ENCODE measurements around the gene SCNN1B. TPM values are rescaled to one million over a fixed set of nuclear protein-coding genes. Genes with fewer than 3 reads are reported as not detected.

Gene SCNN1B
- total RNA-seq, 1 experiment from 2014 or later: 2.5 TPM

DNA sequence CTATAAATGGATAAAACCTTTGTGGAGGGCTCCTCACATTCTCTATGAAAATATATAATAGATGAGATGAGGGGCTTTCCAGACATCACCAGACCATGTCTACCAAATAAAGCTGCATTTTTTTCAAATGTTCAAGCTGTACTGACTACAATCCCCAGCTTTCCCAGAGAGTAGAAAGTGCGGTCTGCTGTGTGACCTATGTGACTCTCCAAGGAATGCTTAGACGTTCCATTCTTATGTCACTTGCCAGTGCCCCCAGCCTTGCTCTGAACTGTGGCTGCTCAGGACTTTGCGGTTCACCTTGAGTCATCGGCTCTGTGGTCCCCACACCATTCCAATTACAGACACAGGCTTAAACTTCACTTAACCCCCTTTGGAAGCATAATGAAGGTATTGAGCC lies 47.8 kb upstream of the SCNN1B start:
- BruUV-seq (replicated peaks): no TSS peak
- no peaks in the 10 kb centered on the region for H3K27me3 ChIP-seq (replicated peaks; ENCODE audit: insufficient read depth, low read depth, low read length, poor library complexity)
- intact Hi-C loops (cut with micrococcal nuclease; ENCODE audit: unreplicated experiment): no loop called here
- H3K27ac ChIP-seq (ENCODE audit: low read depth, low read length, poor library complexity, severe bottlenecking): no peak overlapping the region
- TF ChIP-seq, protein P1, sequence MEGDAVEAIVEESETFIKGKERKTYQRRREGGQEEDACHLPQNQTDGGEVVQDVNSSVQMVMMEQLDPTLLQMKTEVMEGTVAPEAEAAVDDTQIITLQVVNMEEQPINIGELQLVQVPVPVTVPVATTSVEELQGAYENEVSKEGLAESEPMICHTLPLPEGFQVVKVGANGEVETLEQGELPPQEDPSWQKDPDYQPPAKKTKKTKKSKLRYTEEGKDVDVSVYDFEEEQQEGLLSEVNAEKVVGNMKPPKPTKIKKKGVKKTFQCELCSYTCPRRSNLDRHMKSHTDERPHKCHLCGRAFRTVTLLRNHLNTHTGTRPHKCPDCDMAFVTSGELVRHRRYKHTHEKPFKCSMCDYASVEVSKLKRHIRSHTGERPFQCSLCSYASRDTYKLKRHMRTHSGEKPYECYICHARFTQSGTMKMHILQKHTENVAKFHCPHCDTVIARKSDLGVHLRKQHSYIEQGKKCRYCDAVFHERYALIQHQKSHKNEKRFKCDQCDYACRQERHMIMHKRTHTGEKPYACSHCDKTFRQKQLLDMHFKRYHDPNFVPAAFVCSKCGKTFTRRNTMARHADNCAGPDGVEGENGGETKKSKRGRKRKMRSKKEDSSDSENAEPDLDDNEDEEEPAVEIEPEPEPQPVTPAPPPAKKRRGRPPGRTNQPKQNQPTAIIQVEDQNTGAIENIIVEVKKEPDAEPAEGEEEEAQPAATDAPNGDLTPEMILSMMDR (conservative IDR thresholded peaks at IDR 0.05; ENCODE audit: low read depth, low read length): no peak
- TF ChIP-seq EZH2 (IDR thresholded peaks at IDR 0.05; ENCODE audit: borderline replicate concordance, low read depth, low read length, poor library complexity, severe bottlenecking): no peak
- POLR2A ChIA-PET (ENCODE audit: low non-redundant PET): no interaction called here
- DNase-seq (ENCODE audit: low spot score): no peak
- no peaks in the 10 kb centered on the region for H3K36me3 ChIP-seq (ENCODE audit: insufficient read depth, low read length, poor library complexity, severe bottlenecking)
- no peak overlapping the region for H3K4me3 ChIP-seq (ENCODE audit: low read depth, low read length, poor library complexity, severe bottlenecking)
- no peaks in the 10 kb centered on the region for H3K9me3 ChIP-seq (ENCODE audit: low read depth, low read length, poor library complexity, severe bottlenecking)
- CTCF ChIA-PET: interaction anchor here (0.5 kb wide), 1 partner anchor 178 kb away, joined by 4 read pairs; no protein-coding TSS in a partner anchor
- H3K4me1 ChIP-seq (ENCODE audit: insufficient read depth, low read length, poor library complexity, severe bottlenecking): no peaks in the 10 kb centered on the region

DNA sequence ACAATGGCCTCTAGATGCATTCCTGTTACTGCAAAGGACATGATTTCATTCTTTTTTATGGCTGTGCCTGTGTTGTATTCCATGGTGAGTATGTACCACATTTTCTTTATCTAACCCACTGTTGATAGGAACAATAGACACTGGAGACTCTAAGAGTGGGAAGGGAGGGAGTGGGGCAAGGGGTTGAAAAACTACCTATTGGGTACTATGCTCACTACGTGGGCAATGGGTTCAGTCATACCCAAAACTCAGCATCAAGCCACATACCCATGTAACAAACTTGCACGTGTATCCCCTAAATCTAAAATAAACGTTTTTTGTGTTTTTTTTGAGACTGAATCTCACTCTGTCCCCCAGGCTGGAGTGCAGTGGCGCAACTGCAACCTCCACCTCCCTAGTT lies 47.1 kb upstream of the SCNN1B start:
- ChIA-PET CTCF (no interaction called here), POLR2A (ENCODE audit: low non-redundant PET) (no interaction called here)
- H3K27ac ChIP-seq (ENCODE audit: low read depth, low read length, poor library complexity, severe bottlenecking): no peak overlapping the region
- no TSS peak for BruUV-seq (replicated peaks)
- no peaks in the 10 kb centered on the region for H3K9me3 ChIP-seq (ENCODE audit: low read depth, low read length, poor library complexity, severe bottlenecking)
- H3K27me3 ChIP-seq (replicated peaks; ENCODE audit: insufficient read depth, low read depth, low read length, poor library complexity): no peaks in the 10 kb centered on the region
- H3K36me3 ChIP-seq (ENCODE audit: insufficient read depth, low read length, poor library complexity, severe bottlenecking): no peaks in the 10 kb centered on the region
- TF ChIP-seq EZH2 (IDR thresholded peaks at IDR 0.05; ENCODE audit: borderline replicate concordance, low read depth, low read length, poor library complexity, severe bottlenecking): no peak
- TF ChIP-seq, protein P1 (conservative IDR thresholded peaks at IDR 0.05; ENCODE audit: low read depth, low read length): no peak
- DNase-seq (ENCODE audit: low spot score): no peak
- intact Hi-C loops (cut with micrococcal nuclease; ENCODE audit: unreplicated experiment): no loop called here
- H3K4me3 ChIP-seq (ENCODE audit: low read depth, low read length, poor library complexity, severe bottlenecking): no peak overlapping the region
- H3K4me1 ChIP-seq (ENCODE audit: insufficient read depth, low read length, poor library complexity, severe bottlenecking): no peaks in the 10 kb centered on the region

DNA sequence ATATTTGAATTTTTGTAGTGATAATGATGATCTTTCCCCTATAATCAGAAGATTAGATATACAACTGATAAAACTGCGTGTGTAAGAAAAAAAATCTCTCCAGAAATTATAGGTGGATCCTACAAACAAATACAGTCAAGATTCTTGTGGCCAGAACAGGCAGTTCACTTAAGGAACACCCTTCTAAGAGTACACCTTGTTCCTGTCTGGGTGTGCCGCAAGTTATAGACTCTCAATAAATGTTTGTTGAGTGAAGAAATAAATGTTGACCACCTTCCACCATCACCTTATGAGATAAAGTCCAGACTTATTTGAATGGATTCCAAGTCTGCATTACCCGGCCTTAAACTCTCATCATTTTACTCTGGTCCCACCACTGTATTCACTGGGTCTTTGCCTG lies 45.7 kb upstream of the SCNN1B start:
- H3K9me3 ChIP-seq (ENCODE audit: low read depth, low read length, poor library complexity, severe bottlenecking): no peaks in the 10 kb centered on the region
- no peaks in the 10 kb centered on the region for H3K4me1 ChIP-seq (ENCODE audit: insufficient read depth, low read length, poor library complexity, severe bottlenecking)
- H3K4me3 ChIP-seq (ENCODE audit: low read depth, low read length, poor library complexity, severe bottlenecking): no peak overlapping the region
- no peak overlapping the region for H3K27ac ChIP-seq (ENCODE audit: low read depth, low read length, poor library complexity, severe bottlenecking)
- no TSS peak for BruUV-seq (replicated peaks)
- no peaks in the 10 kb centered on the region for H3K27me3 ChIP-seq (replicated peaks; ENCODE audit: insufficient read depth, low read depth, low read length, poor library complexity)
- intact Hi-C loops (cut with micrococcal nuclease; ENCODE audit: unreplicated experiment): no loop called here
- no peaks in the 10 kb centered on the region for H3K36me3 ChIP-seq (ENCODE audit: insufficient read depth, low read length, poor library complexity, severe bottlenecking)
- no peak for DNase-seq (ENCODE audit: low spot score)
- ChIA-PET POLR2A (ENCODE audit: low non-redundant PET) (no interaction called here), CTCF (no interaction called here)
- no peak for TF ChIP-seq EZH2 (IDR thresholded peaks at IDR 0.05; ENCODE audit: borderline replicate concordance, low read depth, low read length, poor library complexity, severe bottlenecking)
- TF ChIP-seq, protein P1 (conservative IDR thresholded peaks at IDR 0.05; ENCODE audit: low read depth, low read length): no peak
